ENCODE results near the gene RTL10. TPM values are rescaled to one million over a fixed set of nuclear protein-coding genes. Genes with fewer than 3 reads are reported as not detected.
"Not testable (repeated sequence)": the region's sequence is repeated elsewhere in the genome, so short reads cannot be mapped to it uniquely, and the experiment has no call there.

The RTL10 gene
- total RNA-seq, 1 donor: 22.9 TPM

DNA sequence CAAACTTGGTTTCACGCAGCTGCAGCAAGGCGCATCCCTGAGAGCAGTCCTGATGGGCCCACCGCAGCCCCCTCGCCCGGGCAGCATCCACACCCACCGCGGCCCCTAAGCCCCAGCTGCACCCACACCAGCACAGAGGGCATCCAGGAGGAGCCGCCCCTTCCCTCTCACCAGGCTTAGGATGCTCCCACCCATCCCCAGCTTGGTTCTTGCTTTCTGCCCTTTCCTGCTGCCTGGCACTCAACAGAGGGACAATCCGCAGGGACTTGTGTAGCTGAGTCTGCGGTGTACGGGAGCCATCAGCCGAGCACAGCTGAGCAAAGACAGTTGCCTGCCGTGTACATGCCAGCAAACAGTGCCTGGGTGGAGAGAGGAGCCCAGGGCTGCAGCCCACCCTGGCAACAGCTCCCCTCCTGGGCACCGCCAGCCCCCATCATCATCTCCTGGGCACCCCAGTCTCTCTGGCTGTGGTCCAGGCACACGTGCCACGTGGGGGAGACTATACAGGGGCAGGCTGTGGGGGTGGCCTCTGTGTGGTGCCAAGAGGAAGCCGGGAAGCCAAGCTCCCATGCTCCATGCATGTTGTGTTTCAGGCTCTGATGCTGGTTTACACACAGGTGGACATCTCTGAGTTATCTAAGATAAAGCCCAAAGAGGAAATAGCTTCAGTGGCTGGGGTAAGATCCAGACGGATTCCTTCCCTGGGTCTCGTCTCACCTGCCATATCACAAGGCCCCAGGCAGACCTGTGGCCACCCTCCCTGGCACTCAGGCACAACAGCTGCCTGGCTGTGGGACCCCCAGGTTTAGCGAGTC is 36.0 kb upstream of the RTL10 start:
- no peak for DNase-seq (ENCODE audit: low read depth in 2 of 3, low spot score in 2 of 3)

DNA sequence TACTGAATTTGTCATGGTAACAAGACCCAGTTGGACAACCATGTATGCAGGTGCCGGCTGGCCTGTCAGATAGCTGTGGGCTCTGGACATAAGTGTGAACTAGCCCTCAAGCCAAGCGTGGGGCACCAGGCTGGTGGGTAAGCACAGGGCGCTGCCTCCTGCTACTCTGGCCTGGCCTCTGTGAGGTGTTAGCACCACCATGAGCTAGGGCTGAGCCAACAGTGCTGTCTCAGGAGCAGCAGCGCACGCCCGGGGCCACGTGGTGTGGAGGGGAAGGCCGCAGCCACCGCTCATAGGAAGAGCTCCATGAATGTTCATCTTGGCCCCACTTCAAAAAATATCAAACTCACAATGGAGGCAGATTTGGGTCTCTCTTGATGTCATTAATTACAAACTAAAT is 35.3 kb upstream of the RTL10 start:
- no peak for DNase-seq (ENCODE audit: low read depth in 2 of 3, low spot score in 2 of 3)

DNA sequence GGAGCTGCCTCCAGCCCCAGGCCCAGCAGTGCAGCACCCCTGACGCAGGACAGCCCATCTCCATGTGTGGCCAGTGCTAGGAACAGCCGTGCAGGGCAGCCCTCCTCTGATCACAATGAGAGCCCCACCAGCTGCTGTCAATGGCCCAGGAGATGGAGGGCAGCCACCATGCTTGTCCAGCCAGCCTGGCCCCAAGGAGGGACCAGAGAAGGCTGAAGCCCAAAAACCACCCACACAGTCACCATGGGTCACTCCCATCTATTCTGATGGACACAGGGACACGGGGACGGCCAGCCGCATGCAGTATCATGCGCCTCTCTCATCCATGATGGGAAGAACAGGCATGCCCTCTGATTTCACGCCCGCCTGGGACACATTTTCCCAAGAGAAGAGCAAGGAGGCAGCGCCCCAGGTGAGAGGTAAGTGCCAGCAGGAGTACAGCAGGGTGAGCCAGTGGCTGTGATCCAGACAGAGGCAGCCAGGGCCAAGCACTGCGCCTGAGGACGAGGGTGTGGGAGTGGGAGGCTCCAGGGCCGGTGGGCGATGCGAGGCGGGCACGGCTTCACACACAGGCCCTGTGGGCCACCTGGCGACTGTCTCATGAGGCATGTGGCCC is 33.6 kb upstream of the RTL10 start:
- no peak for DNase-seq (ENCODE audit: low read depth in 2 of 3, low spot score in 2 of 3)

DNA sequence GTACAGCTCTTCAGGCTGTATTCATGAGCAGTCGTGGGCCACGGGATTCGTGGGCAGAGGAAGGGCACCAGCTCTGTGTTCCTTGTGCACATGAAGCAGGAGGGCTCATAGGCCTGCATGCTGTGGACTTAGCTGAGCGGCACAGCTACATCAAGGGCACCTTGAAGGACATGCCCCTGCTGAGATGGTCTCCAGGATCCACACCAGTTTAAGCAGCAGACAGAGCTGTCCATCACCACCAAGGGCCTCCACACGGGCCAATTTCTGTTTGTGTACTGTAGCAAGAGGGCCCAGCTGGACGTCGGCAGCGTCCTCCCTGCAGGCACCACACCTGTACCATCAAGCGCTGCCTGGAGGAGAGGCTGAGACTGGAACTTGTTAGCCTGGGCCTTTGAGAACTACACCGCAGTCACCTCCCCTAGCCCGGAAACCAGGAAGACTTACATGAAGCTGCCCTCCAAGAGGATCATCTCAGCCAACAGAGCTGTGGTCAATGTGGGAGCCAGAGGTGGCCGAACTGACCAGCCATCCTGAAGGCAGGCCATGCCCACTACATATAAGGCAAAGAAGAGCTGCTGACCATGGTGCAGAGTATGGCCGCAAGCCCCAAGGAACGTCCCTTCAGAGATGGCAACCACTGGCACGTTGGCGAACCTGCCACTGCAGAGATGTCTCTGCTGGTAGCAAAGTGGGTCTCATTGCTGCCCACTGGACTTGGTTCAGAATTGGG is 32.7 kb upstream of the RTL10 start:
- no peak for DNase-seq (ENCODE audit: low read depth in 2 of 3, low spot score in 2 of 3)

DNA sequence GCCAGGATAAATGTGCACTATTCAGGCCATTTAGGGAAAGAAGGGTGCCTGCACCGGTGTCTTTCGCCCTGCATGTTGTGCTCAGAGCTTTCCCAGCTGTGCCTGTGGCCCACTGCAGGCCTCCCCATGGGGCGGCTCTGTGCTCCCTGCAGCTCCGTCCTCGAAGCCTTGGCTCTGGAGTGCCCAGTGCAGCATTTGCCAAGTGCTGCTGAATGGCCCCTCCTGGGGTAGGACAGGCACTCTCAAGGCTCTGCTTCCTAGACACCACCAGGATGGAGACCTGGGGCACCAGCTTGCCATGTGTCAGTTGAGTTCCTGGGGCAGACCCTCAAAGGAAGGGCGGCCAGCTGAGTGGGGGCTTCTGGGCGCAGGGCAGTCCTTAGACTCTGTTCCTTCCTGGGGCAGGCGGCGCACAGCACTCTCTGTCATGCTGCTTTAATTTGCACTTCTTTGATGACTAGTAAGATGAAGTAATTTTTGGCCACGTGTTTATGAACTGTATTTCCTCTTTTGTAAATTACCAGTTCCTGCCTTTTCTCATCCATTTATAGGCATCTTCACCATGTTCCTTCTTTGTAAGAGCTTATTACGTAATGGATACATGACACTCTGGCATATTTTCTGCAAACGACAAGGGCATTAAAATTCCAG is 32.1 kb upstream of the RTL10 start:
- peak in 2 of 3 donors; percentile 66 to 85 for DNase-seq (ENCODE audit: low read depth in 2 of 3, low spot score in 2 of 3)

DNA sequence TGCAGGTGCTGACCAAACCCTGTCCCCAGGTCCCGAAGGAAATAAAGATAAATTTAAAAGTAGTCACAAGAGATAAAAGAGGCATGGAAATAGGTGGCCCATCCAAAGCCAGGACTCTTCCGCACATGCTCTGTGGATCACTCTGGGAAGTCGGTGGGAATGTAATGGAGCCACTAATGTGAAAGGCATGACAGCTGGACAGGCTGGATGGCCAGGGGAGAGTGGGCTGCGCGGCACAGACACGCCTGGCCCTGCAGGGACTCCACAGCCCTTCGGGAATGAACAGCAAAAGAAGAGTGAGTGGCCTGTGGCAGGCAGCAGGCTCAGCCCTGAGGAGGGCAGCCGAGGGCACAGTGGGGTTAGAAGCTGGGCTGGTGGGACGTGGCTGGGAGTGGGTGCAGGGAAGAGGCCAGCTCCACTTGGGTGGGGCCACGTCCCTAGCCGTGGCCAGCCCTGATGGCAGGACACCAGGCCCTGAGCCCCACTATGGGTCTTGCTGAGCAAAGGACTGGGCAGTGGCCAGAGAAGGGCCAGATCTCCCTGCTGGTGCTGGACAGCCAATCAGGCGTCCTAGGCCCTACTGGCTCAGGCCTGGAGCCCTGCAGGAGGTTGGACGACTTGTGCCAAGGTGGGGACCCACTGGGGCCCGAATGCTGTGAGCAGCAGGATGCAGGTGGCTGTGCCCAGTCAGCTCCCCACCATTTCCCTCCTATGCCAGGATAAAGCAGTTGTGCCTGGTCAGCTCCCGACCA is 31.3 kb upstream of the RTL10 start:
- DNase-seq (ENCODE audit: low read depth in 2 of 3, low spot score in 2 of 3): no peak

DNA sequence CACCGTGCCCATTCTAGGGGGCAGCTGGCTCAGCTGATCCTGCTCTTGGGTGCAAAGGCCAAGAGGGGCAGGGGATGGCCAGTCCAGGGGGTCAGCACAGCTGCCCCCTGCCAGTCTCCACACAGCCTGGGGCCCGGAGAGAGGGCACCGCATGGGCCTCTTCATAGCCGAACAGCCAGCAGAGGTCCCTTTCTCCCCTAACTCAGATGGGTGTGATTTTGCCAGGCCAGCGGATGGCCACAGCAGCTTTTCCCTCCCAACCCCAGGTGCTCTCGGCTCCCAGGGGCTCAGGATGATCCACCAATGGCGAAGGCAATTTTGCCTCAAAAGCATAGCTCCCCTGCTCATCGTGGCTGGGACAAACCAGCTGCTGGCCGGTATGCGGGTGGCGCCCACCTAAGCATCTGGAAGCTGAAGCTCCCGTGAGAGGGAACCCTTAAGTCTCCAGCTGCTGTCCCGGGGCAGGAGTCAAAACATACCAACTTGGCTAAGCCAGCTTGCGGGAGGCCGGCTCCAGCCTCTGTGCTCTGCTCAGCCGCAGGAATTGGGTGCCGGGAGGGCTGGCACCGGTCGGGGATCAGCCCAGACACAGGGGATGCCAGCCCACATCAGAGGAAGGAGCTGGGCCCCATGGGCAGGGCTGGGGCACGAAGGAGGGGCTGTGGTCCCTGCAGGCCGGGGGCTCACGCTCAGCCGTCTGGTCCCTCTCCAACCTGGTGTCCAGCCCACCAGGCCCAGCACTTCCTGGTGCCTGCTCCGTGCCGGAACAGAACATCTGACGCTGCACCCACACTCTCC is 30.5 kb upstream of the RTL10 start:
- no peak for DNase-seq (ENCODE audit: low read depth in 2 of 3, low spot score in 2 of 3)

DNA sequence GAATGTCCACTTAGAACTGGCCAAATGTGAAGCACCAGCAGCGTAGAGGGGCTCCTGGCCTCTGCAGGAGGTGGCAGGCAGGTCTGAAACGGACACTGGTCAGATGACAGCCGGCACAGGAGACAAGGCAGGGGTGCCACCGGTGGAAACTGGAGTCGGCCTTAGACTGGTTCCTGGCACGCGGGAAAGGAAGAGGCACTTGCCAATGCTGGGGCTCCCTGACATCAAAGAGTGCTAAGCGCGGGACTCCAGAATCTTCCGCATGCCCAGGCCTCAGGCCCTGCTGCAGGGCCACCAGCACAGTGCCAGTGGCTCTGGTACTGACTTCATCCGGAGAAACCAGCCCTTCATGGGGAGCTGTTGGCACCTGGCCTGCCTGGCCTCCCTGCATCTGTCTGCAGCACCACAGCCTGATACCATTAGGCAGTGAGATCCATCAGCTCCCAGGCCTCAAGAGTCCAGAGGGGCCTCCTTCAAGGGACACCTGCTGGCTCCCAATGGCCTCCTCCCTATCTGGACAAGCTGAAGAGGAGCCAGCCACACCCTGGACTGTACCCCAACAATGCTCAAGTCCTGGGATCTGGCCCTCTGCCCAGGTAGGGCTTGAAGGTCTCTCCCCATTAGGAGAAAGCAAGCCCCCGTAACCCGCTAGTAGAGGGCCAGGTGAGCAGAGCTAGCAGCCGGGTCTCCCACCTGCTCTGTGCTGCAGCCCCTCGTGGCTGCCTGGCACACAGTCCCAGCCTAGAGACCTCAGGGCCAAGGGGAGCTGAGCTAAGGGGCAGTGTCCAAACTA is 29.7 kb upstream of the RTL10 start:
- no peak for DNase-seq (ENCODE audit: low read depth in 2 of 3, low spot score in 2 of 3)

DNA sequence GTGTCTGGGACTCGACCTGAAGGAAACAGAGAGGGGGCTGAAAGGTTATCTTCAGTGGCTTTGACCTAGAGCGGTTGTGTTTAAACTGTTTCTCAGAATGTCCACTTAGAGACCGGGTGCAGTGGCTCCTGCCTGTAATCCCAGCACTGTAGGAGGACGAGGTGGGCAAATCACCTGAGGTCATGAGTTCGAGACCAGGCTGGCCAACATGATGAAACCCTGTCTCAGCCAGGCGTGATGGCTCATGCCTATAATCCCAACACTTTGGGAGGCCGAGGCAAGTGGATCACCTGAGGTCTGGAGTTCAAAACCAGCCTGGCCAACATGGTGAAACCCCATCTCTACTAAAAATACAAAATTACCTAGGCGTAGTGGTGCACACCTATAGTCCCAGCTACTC is 28.8 kb upstream of the RTL10 start:
- not testable (repeated sequence) for DNase-seq (ENCODE audit: low read depth in 2 of 3, low spot score in 2 of 3)

DNA sequence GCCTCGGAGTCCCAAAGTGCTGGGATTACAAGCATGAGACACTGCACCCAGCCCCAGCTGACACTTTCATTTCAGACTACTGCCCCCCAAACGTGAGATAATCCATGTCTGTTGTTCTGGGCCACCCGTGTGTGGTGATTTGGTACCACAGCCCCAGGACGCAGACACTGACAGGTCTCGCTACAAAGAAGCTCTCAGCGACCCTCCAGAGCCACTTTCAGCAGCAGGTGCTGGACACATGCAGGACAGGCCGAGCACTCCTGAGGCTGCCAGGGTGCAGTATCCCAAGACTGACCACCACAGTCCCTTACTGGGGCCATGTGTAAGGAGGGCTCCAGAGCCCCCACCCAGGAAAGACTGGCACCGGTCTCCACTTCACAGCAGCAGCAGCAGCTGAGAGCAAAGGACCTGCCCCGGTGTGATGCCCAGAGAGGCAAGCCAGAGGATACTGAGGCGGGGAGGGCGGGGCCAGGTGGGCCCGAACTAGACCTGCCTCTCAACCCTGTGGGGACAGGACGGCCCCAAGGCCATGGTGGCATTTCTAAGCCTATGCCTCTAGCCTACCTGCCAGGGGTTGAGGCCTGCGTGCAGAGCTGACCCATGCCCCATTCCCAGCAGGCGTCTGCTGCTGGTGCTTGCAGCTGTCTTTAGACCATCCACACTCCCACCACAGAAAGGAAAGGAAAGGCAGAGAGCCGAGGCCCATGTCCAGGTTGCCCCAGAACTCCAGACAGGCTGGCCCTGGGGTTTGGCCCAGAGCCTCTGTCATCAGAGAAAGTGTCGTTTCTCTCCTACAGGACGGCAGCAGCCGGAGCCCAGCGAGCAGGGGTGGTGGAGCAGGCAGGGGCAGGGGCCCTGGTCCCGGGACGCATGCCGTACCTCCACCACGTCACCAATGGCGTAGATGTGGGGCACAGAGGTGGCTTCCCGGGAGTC is 28.0 kb upstream of the RTL10 start:
- DNase-seq (ENCODE audit: low read depth in 2 of 3, low spot score in 2 of 3): no peak

DNA sequence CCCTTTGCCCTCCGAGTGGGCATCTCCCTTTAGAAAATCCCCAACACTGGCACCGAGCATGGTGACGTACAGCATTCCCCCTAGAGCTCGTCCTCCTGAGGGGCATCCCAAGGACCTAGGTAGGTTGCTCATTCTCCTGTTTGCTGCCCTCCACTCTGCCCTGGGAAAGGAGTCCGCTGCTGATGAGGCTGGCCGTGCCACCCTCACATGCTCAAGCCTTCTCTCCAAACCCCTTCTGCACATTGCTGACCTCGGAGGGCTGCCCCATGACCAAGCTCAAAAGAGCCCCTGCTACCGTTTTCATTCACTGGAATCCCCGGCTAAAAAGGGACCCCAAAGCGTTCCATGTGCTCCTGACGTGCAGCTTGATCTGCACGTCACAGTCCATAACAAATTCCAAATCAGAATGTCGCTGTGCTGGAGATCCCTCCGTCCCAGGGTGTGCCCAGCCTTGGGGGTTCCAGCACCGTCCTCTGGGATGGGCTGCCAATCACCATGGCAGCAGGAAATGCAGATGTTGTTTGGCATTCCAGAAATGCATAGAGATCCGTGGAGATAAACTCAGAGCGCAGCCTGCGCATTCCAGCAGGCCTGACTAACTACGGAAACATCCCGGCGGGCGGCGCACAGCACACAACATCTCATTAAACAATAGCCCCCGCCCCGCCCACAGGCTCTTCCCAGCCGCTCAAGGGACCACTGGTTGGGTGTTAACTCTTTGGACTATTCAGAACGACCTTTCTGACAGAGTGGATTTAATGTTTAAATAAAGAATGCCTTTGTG is 26.3 kb upstream of the RTL10 start:
- DNase-seq (ENCODE audit: low read depth in 2 of 3, low spot score in 2 of 3): no peak

DNA sequence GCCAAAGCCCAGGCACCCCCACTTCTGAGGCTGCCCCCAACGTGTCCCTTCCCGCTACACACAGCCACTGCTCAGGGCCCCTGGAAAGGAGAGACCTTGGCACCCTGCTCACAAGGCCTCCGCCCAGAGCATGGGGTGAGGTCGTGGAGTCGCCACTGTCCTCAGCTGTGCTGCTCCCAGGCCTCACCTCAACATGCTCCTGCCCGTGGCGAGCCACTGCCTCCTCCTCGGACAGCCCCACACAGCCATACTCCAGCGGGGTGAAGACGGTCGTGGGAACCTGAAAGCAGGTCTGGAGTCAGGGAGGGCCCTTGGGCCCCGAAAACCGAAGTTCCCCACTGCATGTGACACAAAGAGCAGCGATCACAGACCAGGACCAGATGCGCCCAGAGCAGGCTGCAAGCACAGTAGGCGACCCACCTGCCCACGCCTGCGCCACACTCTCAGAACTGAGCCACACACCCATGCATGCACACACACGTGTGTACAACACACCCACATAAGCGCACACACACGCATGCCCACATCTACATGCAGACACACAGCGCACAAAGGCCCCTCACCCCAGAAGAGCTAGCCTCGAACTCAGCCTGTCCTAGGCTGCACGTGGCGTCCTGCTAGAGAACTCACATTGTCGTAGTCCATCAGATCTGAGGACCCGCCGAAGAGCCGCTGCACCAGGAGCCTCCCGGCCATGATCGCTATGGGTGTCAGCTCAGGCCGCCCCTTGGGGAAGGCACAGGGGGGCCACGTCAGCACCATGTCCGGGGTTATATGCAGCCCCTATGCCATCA is 25.5 kb upstream of the RTL10 start:
- DNase-seq (ENCODE audit: low read depth in 2 of 3, low spot score in 2 of 3): no peak

DNA sequence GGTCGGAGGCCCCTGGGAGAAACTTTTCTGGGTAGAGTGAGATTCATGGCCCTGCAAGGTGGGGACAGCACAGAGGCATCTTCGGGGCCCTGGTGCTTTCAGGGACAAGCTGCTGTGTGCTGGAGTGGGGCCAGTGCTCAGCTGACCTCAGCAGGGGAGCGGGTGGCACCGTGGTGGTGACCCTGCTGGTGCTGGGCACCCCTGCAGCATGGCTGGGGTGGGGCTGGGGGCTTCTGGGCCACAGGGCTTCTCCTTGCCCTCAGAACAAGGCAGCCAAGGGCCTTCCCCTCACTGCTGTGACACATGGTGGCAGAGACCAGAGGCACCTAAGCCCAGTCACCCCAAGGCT is 24.9 kb upstream of the RTL10 start:
- DNase-seq (ENCODE audit: low read depth in 2 of 3, low spot score in 2 of 3): no peak

DNA sequence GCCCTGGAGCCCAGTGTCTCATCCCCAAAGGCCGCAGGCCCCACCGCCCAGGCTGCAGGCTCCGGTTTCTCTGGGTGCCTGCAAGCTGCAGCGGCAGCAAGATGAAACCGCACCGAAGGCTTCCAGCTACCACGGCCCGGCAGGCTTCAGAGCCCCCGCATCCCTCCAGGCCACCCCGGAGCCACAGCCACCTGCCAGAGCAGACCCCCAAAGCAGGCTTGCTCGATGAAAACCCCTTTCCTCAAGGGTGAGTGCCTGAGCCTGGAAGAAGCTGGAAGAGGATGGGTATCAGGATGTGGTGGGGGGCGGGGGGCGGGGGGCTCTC is 24.5 kb upstream of the RTL10 start:
- DNase-seq (ENCODE audit: low read depth in 2 of 3, low spot score in 2 of 3): no peak

DNA sequence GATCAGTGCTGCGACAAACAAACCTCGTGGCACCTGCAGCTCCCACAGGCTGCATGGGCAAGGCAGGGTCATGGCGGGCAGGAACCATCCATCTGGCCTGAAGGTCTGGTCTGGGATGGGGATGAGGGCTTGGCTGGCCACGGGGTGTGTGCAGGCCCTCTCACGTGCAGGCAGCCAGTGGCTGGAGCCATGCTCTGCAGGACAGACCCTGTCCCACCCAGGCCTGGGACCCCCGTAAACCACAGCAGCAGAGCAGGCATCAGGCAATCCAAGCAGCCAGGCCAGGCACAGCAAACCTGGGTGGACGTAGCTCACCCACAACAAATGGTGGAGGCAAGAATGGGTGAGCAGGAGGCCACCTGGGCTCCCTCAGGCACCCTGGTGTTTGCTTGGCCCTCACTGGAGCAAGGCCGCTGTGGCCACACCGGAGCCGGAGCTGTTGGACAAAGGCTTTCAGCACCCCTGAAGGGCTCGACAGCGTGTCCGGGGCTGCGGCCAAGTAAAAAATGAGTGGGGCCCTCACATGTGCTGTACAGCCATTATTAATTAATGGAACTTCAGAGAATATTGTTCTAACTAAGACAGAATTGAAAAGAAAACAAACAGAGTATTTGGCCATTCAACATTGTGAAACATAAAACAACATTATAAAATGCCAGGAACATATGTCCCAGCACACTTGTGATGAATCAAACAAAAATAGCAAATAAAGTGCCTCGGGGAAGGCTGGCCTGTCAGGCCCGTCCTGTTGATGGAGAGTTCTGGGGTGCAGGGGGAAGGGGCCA is 24.0 kb upstream of the RTL10 start:
- DNase-seq (ENCODE audit: low read depth in 2 of 3, low spot score in 2 of 3): no peak
